KMS-11 (cell line): ENCODE measurements around the gene CELA2B.
"Not testable (repeated sequence)": the region's sequence is repeated elsewhere in the genome, so short reads cannot be mapped to it uniquely, and the experiment has no call there.

ENCODE experiments used
- H2AFZ ChIP-seq: fragments of 200-600 bp; sonication (generic); 2 replicates; pipeline ENCODE4 v1.6.1; 2016; ENCODE audit warnings: antibody characterized with exemption, mixed run types, low read depth
- H3K27ac ChIP-seq: fragments of 200-600 bp; sonication (generic); 2 replicates; pipeline ENCODE4 v1.6.1; 2016; ENCODE audit warnings: mild to moderate bottlenecking, mixed run types
- H3K27me3 ChIP-seq: fragments of 200-600 bp; sonication (generic); 2 replicates; pipeline ENCODE4 v1.6.1; 2017; ENCODE audit warnings: mild to moderate bottlenecking, low read depth, mixed run types, moderate library complexity; ENCODE audit not compliant: insufficient read depth
- H3K36me3 ChIP-seq: fragments of 200-600 bp; sonication (generic); 2 replicates; pipeline ENCODE4 v1.6.1; 2017; ENCODE audit warnings: mild to moderate bottlenecking, mixed run types; ENCODE audit not compliant: insufficient read depth
- H3K4me1 ChIP-seq: fragments of 200-600 bp; sonication (generic); 2 replicates; pipeline ENCODE4 v1.6.1; 2016; ENCODE audit warnings: mild to moderate bottlenecking, low read depth, mixed run types; ENCODE audit not compliant: poor library complexity, severe bottlenecking
- H3K4me2 ChIP-seq: fragments of 200-600 bp; sonication (generic); 2 replicates; pipeline ENCODE4 v1.7.0; 2016; ENCODE audit warnings: mild to moderate bottlenecking, mixed run types
- H3K4me3 ChIP-seq: fragments of 200-600 bp; sonication (generic); IDR thresholded peaks from 2 replicates; pipeline ENCODE4 v1.6.1; 2017; ENCODE audit warnings: low read depth, low read length, mixed read lengths; ENCODE audit not compliant: insufficient read depth
- H3K79me2 ChIP-seq: fragments of 200-600 bp; sonication (generic); 2 replicates; pipeline ENCODE4 v1.6.1; 2016; ENCODE audit warnings: low read depth, mixed run types; ENCODE audit not compliant: insufficient read depth
- H3K9ac ChIP-seq: fragments of 200-600 bp; sonication (generic); 2 replicates; pipeline ENCODE4 v1.6.1; 2016; ENCODE audit warnings: mild to moderate bottlenecking, mixed run types
- H4K20me1 ChIP-seq: fragments of 200-600 bp; sonication (generic); 2 replicates; pipeline ENCODE4 v1.6.1; 2016; ENCODE audit warnings: mild to moderate bottlenecking, mixed run types; ENCODE audit not compliant: insufficient read depth
- TF ChIP-seq, protein P1 (sequence below): fragments of 200-600 bp; sonication (generic); conservative IDR thresholded peaks from 2 replicates; pipeline ENCODE4 v1.6.1; 2017; ENCODE audit warnings: low read depth, mild to moderate bottlenecking, antibody characterized with exemption, low read length, moderate library complexity, mixed read lengths

Gene CELA2B

DNA sequence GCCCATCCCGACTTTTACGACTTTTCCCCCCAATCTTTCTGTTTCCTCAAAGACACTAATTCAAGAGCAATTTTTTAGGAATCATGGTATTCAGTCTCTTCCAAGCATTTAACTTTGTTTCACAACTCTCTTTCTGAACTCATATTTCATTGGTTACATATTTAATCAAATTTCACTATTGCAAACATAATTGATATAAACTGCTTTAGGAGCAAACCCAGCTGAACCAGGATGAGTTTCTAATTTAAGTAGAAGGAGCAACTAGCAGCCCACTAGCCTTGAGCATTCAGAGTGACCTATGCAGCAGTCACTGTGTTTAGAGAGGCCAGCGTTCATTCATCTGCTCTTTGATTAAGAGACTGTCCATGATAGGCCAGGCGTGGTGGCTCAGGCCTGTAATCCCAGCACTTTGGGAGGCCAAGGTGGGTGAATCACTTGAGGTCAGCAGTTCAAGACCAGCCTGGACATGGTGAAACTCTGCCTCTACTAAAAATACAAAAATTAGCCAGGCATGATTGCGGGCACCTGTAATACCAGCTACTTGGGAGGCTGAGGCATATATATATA lies 1.8 kb downstream of the CELA2B start:
- no peak overlapping the region for H2AFZ ChIP-seq
- H4K20me1 ChIP-seq = no peaks in the 10 kb centered on the region
- H3K36me3 ChIP-seq = no peaks in the 10 kb centered on the region
- no peak overlapping the region for H3K4me2 ChIP-seq
- H3K4me3 ChIP-seq = no peak overlapping the region
- H3K4me1 ChIP-seq = no peaks in the 10 kb centered on the region
- H3K9ac ChIP-seq = no peak overlapping the region
- H3K79me2 ChIP-seq = no peaks in the 10 kb centered on the region
- TF ChIP-seq, protein P1, sequence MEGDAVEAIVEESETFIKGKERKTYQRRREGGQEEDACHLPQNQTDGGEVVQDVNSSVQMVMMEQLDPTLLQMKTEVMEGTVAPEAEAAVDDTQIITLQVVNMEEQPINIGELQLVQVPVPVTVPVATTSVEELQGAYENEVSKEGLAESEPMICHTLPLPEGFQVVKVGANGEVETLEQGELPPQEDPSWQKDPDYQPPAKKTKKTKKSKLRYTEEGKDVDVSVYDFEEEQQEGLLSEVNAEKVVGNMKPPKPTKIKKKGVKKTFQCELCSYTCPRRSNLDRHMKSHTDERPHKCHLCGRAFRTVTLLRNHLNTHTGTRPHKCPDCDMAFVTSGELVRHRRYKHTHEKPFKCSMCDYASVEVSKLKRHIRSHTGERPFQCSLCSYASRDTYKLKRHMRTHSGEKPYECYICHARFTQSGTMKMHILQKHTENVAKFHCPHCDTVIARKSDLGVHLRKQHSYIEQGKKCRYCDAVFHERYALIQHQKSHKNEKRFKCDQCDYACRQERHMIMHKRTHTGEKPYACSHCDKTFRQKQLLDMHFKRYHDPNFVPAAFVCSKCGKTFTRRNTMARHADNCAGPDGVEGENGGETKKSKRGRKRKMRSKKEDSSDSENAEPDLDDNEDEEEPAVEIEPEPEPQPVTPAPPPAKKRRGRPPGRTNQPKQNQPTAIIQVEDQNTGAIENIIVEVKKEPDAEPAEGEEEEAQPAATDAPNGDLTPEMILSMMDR = no peak
- H3K27ac ChIP-seq = no peak overlapping the region
- no peaks in the 10 kb centered on the region for H3K27me3 ChIP-seq

GRCh38 chr1:15479654-15480347 lies 3.9 kb downstream of the CELA2B start:
- H3K79me2 ChIP-seq = no peaks in the 10 kb centered on the region
- H3K4me1 ChIP-seq = no peaks in the 10 kb centered on the region
- H3K27ac ChIP-seq = no peak overlapping the region
- no peak overlapping the region for H3K4me2 ChIP-seq
- TF ChIP-seq, protein P1 = no peak
- no peak overlapping the region for H2AFZ ChIP-seq
- H3K27me3 ChIP-seq = no peaks in the 10 kb centered on the region
- H3K36me3 ChIP-seq = no peaks in the 10 kb centered on the region
- H4K20me1 ChIP-seq = no peaks in the 10 kb centered on the region
- H3K4me3 ChIP-seq = no peak overlapping the region
- H3K9ac ChIP-seq = no peak overlapping the region

GRCh38 chr1:15482455-15482854 lies 6.6 kb downstream of the CELA2B start:
- not testable (repeated sequence) for H3K79me2 ChIP-seq, H3K9ac ChIP-seq, H3K27me3 ChIP-seq, H2AFZ ChIP-seq, H3K27ac ChIP-seq, H4K20me1 ChIP-seq, H3K4me3 ChIP-seq, H3K4me2 ChIP-seq, H3K4me1 ChIP-seq, H3K36me3 ChIP-seq

- not testable (repeated sequence) for H3K79me2 ChIP-seq, H3K4me2 ChIP-seq, H3K27ac ChIP-seq, H3K9ac ChIP-seq, H4K20me1 ChIP-seq, H2AFZ ChIP-seq, H3K27me3 ChIP-seq, H3K36me3 ChIP-seq, H3K4me3 ChIP-seq, H3K4me1 ChIP-seq
These were observed 7.2 kb downstream of the CELA2B start for GRCh38 chr1:15482983-15483543.

- no peaks in the 10 kb centered on the region for H3K79me2 ChIP-seq
- no peak overlapping the region for H3K4me3 ChIP-seq
- no peaks in the 10 kb centered on the region for H4K20me1 ChIP-seq
- TF ChIP-seq, protein P1 = no peak
- no peaks in the 10 kb centered on the region for H3K4me1 ChIP-seq
- H3K27me3 ChIP-seq = no peaks in the 10 kb centered on the region
- H2AFZ ChIP-seq = no peak overlapping the region
- no peak overlapping the region for H3K27ac ChIP-seq
- H3K4me2 ChIP-seq = no peak overlapping the region
- no peaks in the 10 kb centered on the region for H3K36me3 ChIP-seq
- H3K9ac ChIP-seq = no peak overlapping the region
These were observed 8.1 kb downstream of the CELA2B start for GRCh38 chr1:15483971-15484370.

DNA sequence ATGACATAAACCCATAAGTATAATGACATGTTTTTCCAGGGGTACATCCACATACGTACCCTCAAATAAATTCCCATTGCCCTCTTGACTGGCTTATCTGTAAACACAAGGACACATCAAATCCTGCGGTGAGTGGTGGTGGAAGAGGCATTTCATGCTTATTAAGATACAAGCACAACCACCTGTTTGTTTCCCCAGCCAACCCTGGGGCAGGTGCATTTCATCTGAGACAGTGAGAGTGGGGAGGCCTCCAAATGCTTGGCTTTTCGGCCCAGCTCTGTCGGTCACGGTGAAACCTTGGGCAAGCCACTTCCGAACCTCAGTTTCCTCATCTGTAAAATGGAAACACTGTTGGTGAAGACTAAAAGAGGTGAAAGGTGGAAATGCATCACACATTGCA lies 8.5 kb downstream of the CELA2B start:
- H3K27ac ChIP-seq, H3K4me3 ChIP-seq, H3K36me3 ChIP-seq, H3K27me3 ChIP-seq, H2AFZ ChIP-seq, H4K20me1 ChIP-seq, H3K4me1 ChIP-seq, H3K9ac ChIP-seq, H3K79me2 ChIP-seq, H3K4me2 ChIP-seq: not testable (repeated sequence)
